Measurements from ENCODE around the gene GZMA.

Gene GZMA

GRCh38 chr5:55146543-55147151 lies 44.2 kb downstream of the GZMA start:
- Histone ChIP-seq H3K9me3 (ENCODE audit: control extremely low read depth in 1 of 5, control insufficient read depth in 4 of 5, insufficient read depth in 2 of 5, low read depth in 1 of 5, low read length in 4 of 5) (no peaks in the 10 kb centered on the region), H3K27ac (ENCODE audit: insufficient read depth in 1 of 2, low read depth in 1 of 2, low read length in 2 of 2, poor library complexity in 1 of 2, severe bottlenecking in 2 of 2) (no peak overlapping the region), H3K4me1 (ENCODE audit: control extremely low read depth in 1 of 4, control insufficient read depth in 4 of 4, insufficient read depth in 4 of 4, low read length in 3 of 4) (peaks cover 0 to 5% (median 2%) of the 10 kb centered on the region in 4 experiments), H3K36me3 (ENCODE audit: control insufficient read depth in 4 of 4, insufficient read depth in 4 of 4, low read length in 3 of 4) (no peaks in the 10 kb centered on the region), H3K27me3 (replicated peaks in 2 of 5; ENCODE audit: control insufficient read depth in 4 of 5, insufficient read depth in 5 of 5, low read length in 4 of 5) (peaks cover 0 to 3% (median 0%) of the 10 kb centered on the region in 5 experiments), H3K4me3 (ENCODE audit: control insufficient read depth in 1 of 7, extremely low read depth in 1 of 7, insufficient read depth in 4 of 7, low read depth in 2 of 7, low read length in 6 of 7) (no peak overlapping the region)
- 0% methylated on average over 6 of the region's 11 CpGs for WGBS (ENCODE audit: insufficient coverage)
- ChIA-PET CTCF (interaction anchor here (0.5 to 2.8 kb wide), 22 partner anchors 10 to 704 kb away, joined by 3 to 25 read pairs (median 4); no protein-coding TSS in a partner anchor), POLR2A (no interaction called here)
- peak; percentile 84 to 90 (median 86) for DNase-seq

DNA sequence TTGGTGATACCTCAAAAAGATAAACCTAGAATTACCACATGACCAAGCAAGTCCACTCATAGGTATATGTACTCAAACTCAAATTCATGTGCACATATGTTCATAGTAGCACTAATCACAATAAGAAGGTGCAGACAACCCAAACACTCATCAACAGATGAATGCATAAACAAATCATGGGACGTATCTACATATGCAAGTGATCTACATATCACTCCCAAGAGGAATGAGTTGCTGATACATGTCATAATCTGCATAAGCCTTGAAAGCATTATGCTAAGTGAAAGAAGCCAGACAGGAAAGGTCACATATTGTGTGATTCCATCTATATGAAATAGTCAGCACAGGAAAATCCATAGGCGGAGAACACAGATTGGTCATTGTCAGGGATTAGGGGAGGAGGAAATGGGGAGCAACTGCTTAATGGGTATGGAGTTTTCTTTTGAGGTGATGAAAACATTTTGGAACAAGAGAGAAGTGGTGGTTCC lies 46.9 kb downstream of the GZMA start:
- Histone ChIP-seq H3K36me3 (ENCODE audit: control insufficient read depth in 4 of 4, insufficient read depth in 4 of 4, low read length in 3 of 4) (no peaks in the 10 kb centered on the region), H3K4me3 (ENCODE audit: control insufficient read depth in 1 of 7, extremely low read depth in 1 of 7, insufficient read depth in 4 of 7, low read depth in 2 of 7, low read length in 6 of 7) (no peak overlapping the region), H3K27ac (ENCODE audit: insufficient read depth in 1 of 2, low read depth in 1 of 2, low read length in 2 of 2, poor library complexity in 1 of 2, severe bottlenecking in 2 of 2) (no peak overlapping the region), H3K4me1 (ENCODE audit: control extremely low read depth in 1 of 4, control insufficient read depth in 4 of 4, insufficient read depth in 4 of 4, low read length in 3 of 4) (peaks cover 0 to 5% (median 2%) of the 10 kb centered on the region in 4 experiments), H3K9me3 (ENCODE audit: control extremely low read depth in 1 of 5, control insufficient read depth in 4 of 5, insufficient read depth in 2 of 5, low read depth in 1 of 5, low read length in 4 of 5) (no peaks in the 10 kb centered on the region), H3K27me3 (replicated peaks in 2 of 5; ENCODE audit: control insufficient read depth in 4 of 5, insufficient read depth in 5 of 5, low read length in 4 of 5) (peaks cover 0 to 4% (median 0%) of the 10 kb centered on the region in 5 experiments)
- DNase-seq: no peak
- ChIA-PET CTCF (interaction anchor here (3.8 kb wide), 1 partner anchor 244 kb away, joined by 20 read pairs; no protein-coding TSS in a partner anchor), POLR2A (no interaction called here)
- 50% methylated on average over 2 of the region's 2 CpGs for WGBS (ENCODE audit: insufficient coverage)

- no peak overlapping the region for H3K27ac ChIP-seq (ENCODE audit: insufficient read depth in 1 of 2, low read depth in 1 of 2, low read length in 2 of 2, poor library complexity in 1 of 2, severe bottlenecking in 2 of 2)
- WGBS (ENCODE audit: insufficient coverage): 95% methylated on average over 2 of the region's 5 CpGs
- no peak overlapping the region for H3K4me3 ChIP-seq (ENCODE audit: control insufficient read depth in 1 of 7, extremely low read depth in 1 of 7, insufficient read depth in 4 of 7, low read depth in 2 of 7, low read length in 6 of 7)
- no peaks in the 10 kb centered on the region for H3K4me1 ChIP-seq (ENCODE audit: control extremely low read depth in 1 of 4, control insufficient read depth in 4 of 4, insufficient read depth in 4 of 4, low read length in 3 of 4)
- POLR2A ChIA-PET: no interaction called here
- H3K36me3 ChIP-seq (ENCODE audit: control insufficient read depth in 4 of 4, insufficient read depth in 4 of 4, low read length in 3 of 4): no peaks in the 10 kb centered on the region
- CTCF ChIA-PET: interaction anchor here (0.7 to 4.0 kb wide), 6 partner anchors 9 to 268 kb away, joined by 3 to 21 read pairs (median 4); no protein-coding TSS in a partner anchor
- H3K27me3 ChIP-seq (replicated peaks in 2 of 5; ENCODE audit: control insufficient read depth in 4 of 5, insufficient read depth in 5 of 5, low read length in 4 of 5): peaks cover 0 to 6% (median 4%) of the 10 kb centered on the region in 5 experiments
- H3K9me3 ChIP-seq (ENCODE audit: control extremely low read depth in 1 of 5, control insufficient read depth in 4 of 5, insufficient read depth in 2 of 5, low read depth in 1 of 5, low read length in 4 of 5): no peaks in the 10 kb centered on the region
- DNase-seq: no peak
Measured at GRCh38 chr5:55151923-55152842, 49.7 kb downstream of the GZMA start.

GRCh38 chr5:55154873-55155272 lies 52.4 kb downstream of the GZMA start:
- 28% methylated on average over 3 of the region's 3 CpGs for WGBS (ENCODE audit: insufficient coverage)
- no peak for DNase-seq
- Histone ChIP-seq H3K27ac (ENCODE audit: insufficient read depth in 1 of 2, low read depth in 1 of 2, low read length in 2 of 2, poor library complexity in 1 of 2, severe bottlenecking in 2 of 2) (no peak overlapping the region), H3K9me3 (ENCODE audit: control extremely low read depth in 1 of 5, control insufficient read depth in 4 of 5, insufficient read depth in 2 of 5, low read depth in 1 of 5, low read length in 4 of 5) (no peaks in the 10 kb centered on the region), H3K4me1 (ENCODE audit: control extremely low read depth in 1 of 4, control insufficient read depth in 4 of 4, insufficient read depth in 4 of 4, low read length in 3 of 4) (peaks cover 0 to 2% (median under 1%) of the 10 kb centered on the region in 4 experiments), H3K36me3 (ENCODE audit: control insufficient read depth in 4 of 4, insufficient read depth in 4 of 4, low read length in 3 of 4) (no peaks in the 10 kb centered on the region), H3K4me3 (ENCODE audit: control insufficient read depth in 1 of 7, extremely low read depth in 1 of 7, insufficient read depth in 4 of 7, low read depth in 2 of 7, low read length in 6 of 7) (no peak overlapping the region), H3K27me3 (replicated peaks in 2 of 5; ENCODE audit: control insufficient read depth in 4 of 5, insufficient read depth in 5 of 5, low read length in 4 of 5) (peaks cover 0 to 6% (median 4%) of the 10 kb centered on the region in 5 experiments)
- CTCF ChIA-PET: interaction anchor here (1.5 kb wide), 1 partner anchor 637 kb away, joined by 5 read pairs; the partner anchor contains the start of gene SNX18
- POLR2A ChIA-PET: no interaction called here
